GM12891 (cell line): ENCODE data around the gene NCEH1.

Experiments used
- DNase-seq: peaks from one replicate; pipeline ENCODE4 v3.0.0; 2011; ENCODE audit warnings: low spot score; ENCODE audit not compliant: insufficient read length
- FAIRE-seq: peaks from 2 replicates; lab custom pipeline; 2011; peaks lifted over from hg19 to GRCh38; lab: Jason Lieb, UNC
- PAX5 ChIP-seq: IDR thresholded peaks from 2 replicates; pipeline ENCODE4 v1.6.1; 2011; ENCODE audit warnings: low read length, moderate library complexity, mild to moderate bottlenecking; ENCODE audit not compliant: insufficient read depth, severe bottlenecking
- POLR2A ChIP-seq: IDR thresholded peaks from 2 replicates; pipeline ENCODE4 v1.6.1; 2011; ENCODE audit warnings: low read depth, low read length, control low read depth
- POLR2AphosphoS5 ChIP-seq: IDR thresholded peaks from 2 replicates; pipeline ENCODE4 v1.6.1; 2011; ENCODE audit warnings: low read depth, low read length, control low read depth
- POU2F2 ChIP-seq: IDR thresholded peaks from 2 replicates; pipeline ENCODE4 v1.6.1; 2011; ENCODE audit warnings: low read depth, mild to moderate bottlenecking, control low read depth, low read length, moderate library complexity
- SPI1 ChIP-seq: IDR thresholded peaks from 2 replicates; pipeline ENCODE4 v1.6.1; 2011; ENCODE audit warnings: low read depth, low read length, control low read depth
- TAF1 ChIP-seq: IDR thresholded peaks from 2 replicates; pipeline ENCODE4 v1.6.1; 2011; ENCODE audit warnings: low read depth, low read length, control low read depth

Gene NCEH1

DNA sequence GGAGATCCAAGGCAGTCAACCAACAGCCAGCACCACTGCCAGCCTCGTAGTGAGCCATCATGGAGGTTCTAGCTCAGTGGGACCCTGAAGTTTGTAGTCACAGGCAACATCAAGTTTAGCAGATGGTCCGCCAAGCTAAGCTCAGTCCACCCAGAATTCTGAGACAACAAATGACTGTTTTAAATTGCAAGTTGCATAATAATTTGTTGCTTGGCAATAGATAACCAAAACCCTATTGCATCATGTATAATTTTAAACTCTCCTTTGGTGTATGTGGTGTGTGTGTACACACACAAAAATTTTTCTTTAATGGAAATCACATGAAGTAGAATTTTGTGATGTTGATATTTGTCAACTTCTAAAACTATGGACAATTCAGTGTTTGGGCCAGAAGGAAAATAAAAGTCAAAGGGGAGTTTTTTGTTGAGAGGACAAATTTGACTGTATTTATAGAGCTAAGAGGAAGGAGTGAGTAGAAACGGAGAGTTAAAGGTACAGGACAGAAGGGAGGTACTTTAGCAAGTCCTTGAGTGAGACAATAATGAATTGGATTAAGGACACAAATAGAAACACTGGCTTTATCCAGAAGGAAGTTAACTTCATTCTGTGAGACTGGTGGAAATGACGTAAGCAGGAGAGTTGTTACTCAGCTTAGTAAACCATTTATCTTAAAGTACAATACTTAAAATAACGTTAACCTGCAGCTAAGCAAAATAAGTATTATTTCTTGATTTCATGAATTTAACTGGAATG, 83.6 kb downstream of the NCEH1 start:
- no peak for DNase-seq
- no peak for FAIRE-seq
- TF ChIP-seq POU2F2: no peak
- TF ChIP-seq SPI1: no peak
- no peak for TF ChIP-seq POLR2A
- TF ChIP-seq TAF1: no peak
- TF ChIP-seq POLR2AphosphoS5: no peak
- no peak for TF ChIP-seq PAX5

DNA sequence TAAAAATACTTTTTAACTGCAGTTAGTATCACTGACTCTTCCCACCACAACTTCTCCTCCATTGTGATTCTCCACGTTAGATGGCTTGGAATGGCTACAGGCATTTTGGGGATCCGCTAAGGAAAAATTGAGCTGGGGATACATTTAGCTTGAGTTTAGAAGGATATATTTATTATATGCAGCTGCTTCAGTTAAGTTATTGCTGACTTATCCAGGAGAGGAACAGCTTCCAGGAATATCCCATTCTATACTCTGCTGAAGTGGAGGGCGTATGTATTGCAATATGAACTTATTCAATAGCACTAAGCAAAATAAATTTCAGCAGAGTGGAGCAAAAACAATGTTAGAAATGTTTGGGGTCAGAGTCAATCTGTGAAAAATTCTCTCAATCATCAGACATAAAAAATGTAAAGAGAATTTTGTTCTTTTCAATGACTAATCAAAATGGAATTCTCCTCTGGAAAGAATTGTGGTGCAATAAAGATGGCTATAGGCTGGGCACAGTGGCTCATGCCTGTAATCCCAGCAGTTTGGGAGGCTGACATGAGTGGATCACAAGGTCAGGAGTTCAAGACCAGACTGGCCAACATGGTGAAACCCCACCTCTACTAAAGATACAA, 84.7 kb downstream of the NCEH1 start:
- FAIRE-seq (no peak), DNase-seq (no peak)
- TF ChIP-seq PAX5 (no peak), POU2F2 (no peak), TAF1 (no peak), SPI1 (no peak), POLR2A (no peak), POLR2AphosphoS5 (no peak)

DNA sequence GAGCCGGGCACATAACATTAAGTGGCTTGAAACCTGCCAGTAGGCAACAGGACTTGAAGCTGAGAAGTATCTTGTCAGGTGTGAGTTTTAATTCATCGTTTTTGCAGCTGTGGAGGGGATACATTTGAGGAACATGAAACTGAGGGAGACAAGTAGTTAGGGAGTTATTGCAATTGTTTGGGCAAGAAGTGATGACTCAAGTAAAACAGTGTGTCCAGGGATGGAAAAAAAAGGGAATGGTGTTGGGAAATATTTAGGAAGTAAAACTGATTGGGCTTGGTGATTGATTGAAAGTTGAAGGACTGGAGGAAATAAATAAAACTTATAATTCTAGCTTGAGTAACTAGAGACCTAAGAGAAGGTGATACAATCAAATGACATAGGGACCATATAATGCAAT, 85.5 kb downstream of the NCEH1 start:
- no peak for FAIRE-seq
- no peak for DNase-seq
- TF ChIP-seq POLR2A: no peak

GRCh38 chr3:172624999-172625398, 85.9 kb downstream of the NCEH1 start:
- no peak for FAIRE-seq
- no peak for DNase-seq
- TF ChIP-seq POLR2AphosphoS5 (no peak), PAX5 (no peak), POU2F2 (no peak), SPI1 (no peak), TAF1 (no peak), POLR2A (no peak)

- no peak for DNase-seq
- no peak for FAIRE-seq
- TF ChIP-seq SPI1 (no peak), PAX5 (no peak)
Observed at GRCh38 chr3:172622916-172623700, 87.8 kb downstream of the NCEH1 start.

DNA sequence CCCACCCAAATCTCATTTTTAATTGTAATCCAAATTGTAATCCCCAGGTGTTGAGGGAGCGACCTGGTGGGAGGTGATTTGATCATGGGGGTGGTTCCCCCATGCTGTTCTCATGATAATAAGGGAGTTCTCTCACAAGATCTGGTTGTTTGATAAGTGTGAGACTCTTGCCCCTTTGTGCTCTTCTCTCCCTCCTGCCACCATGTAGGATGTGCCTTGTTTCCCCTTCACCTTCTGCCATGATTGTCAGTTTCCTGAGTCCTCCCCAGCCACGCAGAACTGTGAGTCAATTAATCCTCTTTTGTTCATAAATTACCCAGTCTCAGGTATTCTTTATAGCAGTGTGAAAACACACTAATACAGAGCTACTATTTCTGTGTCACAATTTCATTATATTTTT, 88.7 kb downstream of the NCEH1 start:
- TF ChIP-seq POLR2AphosphoS5: no peak
- TF ChIP-seq POU2F2: no peak
- no peak for TF ChIP-seq TAF1
- no peak for TF ChIP-seq POLR2A
- no peak for TF ChIP-seq SPI1
- TF ChIP-seq PAX5: no peak
- FAIRE-seq (no peak), DNase-seq (no peak)

GRCh38 chr3:172617976-172618375, 92.9 kb downstream of the NCEH1 start:
- no peak for FAIRE-seq

DNA sequence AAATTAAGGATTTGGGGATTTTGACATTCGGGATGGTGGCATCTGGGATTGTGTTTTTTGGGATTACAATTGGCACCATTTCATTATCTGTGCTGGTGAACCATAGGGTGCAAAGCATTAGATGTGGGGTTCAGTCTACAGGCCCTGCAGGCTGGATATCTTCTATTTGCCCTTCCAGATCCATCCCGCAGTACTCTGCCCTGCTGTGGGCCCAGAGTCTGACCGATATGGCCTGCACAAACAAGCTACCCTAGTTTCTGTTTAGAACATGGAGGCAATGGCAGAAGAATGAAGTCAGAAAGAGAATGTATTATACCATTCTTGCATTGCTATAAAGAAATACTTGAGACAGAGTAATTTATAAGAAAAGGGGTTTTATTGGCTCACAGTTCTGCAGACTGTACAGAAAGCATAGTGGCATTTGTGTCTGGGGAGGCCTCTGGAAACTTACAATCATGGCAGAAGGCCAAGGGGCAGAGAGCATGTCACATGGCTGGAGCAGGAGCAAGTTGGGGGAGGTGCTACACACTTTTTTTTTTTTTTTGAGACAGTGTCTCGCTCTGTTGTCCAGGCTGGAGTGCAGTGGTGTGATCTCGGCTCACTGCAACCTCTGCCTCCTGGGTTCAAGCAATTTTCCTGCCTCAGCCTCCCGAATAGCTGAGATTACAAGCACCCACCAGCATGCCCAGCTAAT, 93.7 kb downstream of the NCEH1 start:
- FAIRE-seq: no peak
- DNase-seq: no peak
- no peak for TF ChIP-seq PAX5
- TF ChIP-seq POLR2A: no peak
- no peak for TF ChIP-seq TAF1
- no peak for TF ChIP-seq SPI1
- no peak for TF ChIP-seq POU2F2
- TF ChIP-seq POLR2AphosphoS5: no peak

More at GRCh38 chr3:172617976-172618375, 92.9 kb downstream of the NCEH1 start:
- TF ChIP-seq POLR2A: no peak
- TF ChIP-seq POLR2AphosphoS5: no peak
- TF ChIP-seq POU2F2: no peak
- TF ChIP-seq SPI1: no peak
- no peak for TF ChIP-seq TAF1
- no peak for TF ChIP-seq PAX5
- DNase-seq: no peak

GRCh38 chr3:172616031-172616461, 94.8 kb downstream of the NCEH1 start:
- FAIRE-seq (peak; percentile 70), DNase-seq (no peak)
- TF ChIP-seq POLR2A: no peak
- no peak for TF ChIP-seq POLR2AphosphoS5
- TF ChIP-seq PAX5: no peak
- TF ChIP-seq TAF1: no peak
- no peak for TF ChIP-seq SPI1
- TF ChIP-seq POU2F2: no peak
